Midbrain (tissue), 1 donor: ENCODE data around the gene SLC2A1.
A peak's percentile ranks its signal among the peaks of the same experiment; 100 is the strongest.

Experiments used
- DNase-seq: peaks from one replicate; lab custom pipeline; 2025; lab: John Stamatoyannopoulos, UW

The SLC2A1 gene

DNA sequence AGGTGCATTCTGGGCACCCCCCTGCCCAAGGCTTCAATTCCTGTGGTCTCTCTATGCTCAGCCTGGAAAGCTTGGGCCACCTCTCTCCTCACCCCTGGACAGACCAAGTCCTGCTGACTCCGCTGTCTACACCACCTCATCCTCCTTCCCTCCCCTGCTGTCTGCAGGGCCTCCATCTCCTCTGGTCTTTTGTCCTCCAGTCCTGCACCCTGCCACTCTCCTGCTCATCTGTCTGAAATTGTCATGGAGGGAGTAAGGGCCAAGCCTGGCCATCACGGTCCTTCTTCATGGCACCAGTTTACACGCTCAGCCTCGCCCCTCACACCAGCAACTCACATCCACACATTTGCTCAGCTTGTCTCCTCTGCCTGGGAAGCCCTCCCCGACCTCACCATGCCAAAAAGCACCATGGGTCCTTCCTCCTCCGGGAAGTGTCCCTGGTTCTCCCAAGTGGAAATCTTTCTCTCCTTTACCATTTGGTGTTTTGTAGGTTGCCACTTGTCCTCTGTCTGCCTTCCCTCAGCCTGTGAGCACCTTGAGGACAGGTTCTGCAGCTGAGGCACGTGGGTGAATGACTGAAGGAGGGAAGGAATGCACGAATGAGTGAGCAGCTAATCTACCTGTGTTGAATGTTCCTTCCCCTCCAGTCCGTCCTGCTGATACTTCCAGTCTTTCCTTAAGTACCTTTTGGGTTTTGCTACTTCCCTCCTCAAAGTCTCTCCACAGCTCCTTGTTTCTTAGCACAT is 2.1 kb upstream of the SLC2A1 start:
- no peak for DNase-seq

GRCh38 chr1:42960122-42960390 is 1.4 kb upstream of the SLC2A1 start:
- no peak for DNase-seq

DNA sequence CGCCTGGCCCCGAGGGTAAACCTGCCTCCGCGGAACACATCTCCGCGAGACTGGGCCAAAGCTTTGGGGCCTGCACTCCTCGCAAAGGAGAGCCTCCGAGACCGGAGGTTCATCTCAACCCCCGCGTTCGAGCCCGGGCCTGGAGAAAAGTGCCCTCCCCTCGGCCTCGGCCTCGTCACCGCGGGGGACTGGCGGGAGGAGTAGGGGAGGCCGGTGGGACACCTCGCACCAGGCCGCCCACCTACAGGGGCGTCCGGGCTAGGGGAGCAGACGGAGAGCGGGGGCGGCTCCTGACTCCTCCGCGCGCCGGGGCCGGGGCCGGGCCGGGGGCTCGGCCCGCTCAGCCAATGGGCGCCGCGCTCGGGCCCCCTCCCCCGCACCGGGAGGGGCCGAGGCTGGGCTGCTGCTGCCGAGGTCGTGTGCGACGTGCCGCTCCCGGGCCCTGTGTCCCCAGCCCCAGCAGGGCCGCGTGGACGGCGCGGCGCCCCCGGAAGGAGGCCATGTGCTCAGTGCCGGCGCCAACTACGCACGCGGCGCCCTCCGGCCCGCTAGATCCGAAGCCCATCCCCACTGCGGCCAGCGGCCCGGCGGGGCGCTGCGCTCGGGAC is 684 bp downstream of the SLC2A1 start:
- peak; percentile 73 for DNase-seq

DNA sequence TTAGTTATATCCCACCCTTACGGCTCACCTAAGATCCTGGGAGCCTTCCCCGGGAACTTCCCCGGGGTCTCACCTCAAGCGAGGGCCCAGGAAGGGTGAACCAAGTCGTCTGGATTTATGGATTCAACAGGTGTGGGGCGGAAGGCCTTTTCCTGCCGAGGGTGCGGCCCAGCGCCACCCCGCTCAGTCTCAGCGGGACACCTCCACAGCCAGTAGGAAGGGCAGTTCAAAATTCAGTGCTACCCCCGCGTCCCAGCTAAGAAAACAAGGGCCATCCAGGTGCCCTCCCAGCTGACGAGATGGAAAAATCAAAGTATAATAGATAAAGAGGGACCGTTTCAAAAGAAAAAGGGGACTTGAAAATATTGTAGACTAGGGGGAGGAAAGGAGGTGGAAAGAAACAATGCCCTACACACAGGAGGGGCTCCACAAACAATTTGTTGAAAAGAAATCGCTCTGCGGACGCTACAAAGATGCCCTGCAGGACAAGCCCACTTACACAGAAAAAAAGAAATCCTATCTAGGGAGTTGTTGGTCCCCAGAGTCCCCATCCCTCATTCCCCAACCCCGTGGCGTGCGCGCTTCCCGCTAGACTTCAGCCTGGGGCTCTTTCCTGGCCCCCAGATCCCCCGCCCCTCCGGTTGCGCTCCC is 1.3 kb downstream of the SLC2A1 start:
- no peak for DNase-seq

- no peak for DNase-seq
These were observed 1.9 kb downstream of the SLC2A1 start for GRCh38 chr1:42956739-42957138.

- DNase-seq = no peak
These were observed 3.2 kb downstream of the SLC2A1 start for GRCh38 chr1:42955311-42956063.

DNA sequence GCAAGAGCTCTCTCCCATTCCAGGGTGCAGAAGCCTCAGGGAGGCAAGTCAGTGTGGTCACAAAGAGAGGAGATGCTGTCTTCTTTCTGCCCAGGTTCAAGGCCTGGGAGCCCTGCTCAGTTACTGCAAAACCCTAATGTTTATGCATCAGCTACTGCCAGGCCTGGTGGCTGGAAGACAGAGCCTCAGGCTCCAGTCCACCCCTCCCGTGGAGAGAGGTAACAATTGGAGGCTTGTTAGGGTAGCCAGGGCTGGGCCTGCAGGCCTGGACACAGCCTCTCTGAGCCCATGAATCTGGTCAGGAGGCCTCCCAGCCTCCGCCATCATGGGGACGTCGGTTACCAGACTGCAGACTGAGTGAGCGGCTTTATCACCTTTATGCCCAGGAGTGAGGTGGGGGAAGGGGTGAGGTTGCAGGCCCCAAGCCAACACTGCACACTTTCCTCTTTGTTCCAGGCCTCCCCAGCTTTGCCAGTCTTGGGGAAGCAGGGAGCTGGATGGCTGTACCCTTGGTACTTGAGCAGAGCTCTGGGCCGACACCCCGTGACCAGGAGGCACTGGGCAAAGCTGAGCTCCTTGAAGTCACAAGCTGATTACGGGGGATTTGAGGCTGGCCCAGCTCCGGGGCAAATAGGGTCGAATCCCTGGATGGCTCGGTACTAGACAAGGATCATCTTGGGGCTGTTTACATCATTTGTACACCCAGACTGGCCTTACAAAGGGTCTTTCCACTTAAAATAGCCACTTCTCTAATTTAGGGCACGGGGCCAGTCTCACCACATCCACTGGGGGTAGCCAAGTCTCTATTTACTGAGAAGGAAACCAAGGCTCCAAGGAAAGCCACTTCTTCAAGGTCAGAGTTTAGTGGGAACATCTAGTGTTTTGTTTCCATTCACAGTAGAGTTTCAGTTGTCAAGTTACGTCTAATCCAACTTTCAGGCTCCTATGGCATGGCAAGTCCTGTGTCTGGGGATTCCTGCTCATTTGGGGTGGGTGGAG is 5.2 kb downstream of the SLC2A1 start:
- DNase-seq = peak; percentile 79

DNA sequence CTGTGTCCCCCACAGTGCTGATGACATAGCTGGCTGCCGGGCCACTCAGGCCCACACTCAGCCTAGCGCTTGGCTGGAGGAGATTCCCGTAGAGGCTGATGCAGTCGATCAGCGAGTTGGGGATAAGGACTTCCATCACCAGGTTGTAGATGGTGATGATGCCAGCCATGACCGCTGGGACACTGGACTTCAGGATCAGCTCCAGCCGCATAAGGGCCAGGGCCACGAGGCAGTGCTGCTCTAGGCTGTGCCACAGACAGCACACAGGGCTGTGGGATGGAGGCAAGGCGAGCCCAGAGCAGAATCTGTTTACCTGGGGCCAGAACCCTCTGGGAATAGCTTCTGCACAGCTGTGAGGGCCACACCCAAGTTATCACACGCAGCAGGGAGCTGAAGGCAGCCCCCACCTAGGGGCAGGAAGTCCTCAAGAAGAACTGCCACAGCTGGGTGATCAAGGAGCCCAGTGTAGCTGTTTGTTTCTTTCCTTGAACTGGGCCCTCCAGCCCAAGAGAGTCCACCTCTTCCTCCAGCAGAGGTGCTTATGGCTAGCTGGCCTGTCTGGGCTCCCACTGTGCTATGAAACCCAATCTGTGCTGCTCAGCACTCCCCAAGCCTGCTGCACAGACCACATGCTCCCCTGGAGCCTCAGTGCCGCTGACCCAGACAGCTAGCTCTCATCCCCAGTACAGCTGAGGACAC is 6.2 kb downstream of the SLC2A1 start:
- no peak for DNase-seq

- no peak for DNase-seq
These were observed 7.1 kb downstream of the SLC2A1 start for GRCh38 chr1:42951588-42951987.

- no peak for DNase-seq
These were observed 8.6 kb downstream of the SLC2A1 start for GRCh38 chr1:42950116-42950481.

DNA sequence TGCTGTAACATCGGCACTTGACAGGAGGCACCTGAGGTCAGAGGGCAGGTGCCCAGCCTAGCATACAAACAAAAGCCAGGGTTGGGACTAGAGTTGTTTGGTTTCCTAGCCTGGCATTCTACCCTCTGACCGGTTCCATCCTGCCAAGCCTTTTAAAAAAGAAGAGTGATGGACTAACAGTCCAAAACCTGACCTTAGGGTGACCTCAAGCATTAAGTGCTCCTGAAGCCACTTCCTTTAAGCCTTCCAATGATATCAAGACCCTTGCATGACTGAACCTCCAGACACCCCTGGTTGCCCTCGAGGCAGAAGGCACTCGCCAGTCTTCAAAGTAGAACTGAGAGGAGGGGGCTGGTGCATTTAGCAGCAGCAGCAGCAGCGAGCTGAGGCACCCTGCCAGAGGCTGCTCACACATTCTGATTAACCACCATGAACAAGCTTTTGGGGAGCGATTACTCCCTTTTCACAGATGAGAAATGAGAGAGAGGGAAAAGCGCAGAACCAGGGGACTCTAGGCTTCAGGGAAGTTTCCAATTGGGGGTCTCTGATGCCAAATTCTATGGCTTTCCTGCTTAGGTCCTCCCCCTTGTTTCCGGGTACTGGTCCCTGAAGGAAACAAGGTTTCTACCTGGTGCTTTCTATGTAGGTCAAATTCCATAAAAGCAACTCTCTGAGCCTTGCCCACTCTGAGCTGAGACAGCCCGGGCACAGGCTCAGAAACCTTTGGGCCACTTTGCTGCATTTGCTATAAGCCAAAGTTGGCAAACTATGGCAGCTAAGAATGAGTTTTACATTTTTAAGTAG is 9.2 kb downstream of the SLC2A1 start:
- DNase-seq = no peak

- no peak for DNase-seq
These were observed 10.5 kb downstream of the SLC2A1 start for GRCh38 chr1:42947965-42948732.

DNA sequence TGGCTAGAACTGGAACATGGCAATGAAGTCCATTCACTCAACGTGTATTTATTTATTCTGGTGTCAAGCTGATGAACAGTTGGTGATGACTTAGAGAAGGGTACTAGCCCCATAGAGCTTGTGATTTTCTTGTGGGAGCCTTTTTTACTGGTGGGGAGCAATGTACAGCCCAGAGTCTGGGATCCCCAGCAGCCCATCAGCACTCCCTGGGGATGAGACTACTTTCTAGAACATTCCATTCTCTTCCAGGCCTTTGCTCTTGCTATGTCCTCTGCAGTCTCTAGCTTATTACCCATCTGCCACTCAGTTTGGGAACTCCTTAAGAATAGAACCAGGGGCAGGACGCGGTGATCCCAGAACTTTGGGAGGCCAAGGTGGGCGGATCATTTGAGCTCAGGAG is 11.6 kb downstream of the SLC2A1 start:
- DNase-seq = no peak

GRCh38 chr1:42946120-42946898 is 12.4 kb downstream of the SLC2A1 start:
- DNase-seq = no peak

- no peak for DNase-seq
These were observed 13.5 kb downstream of the SLC2A1 start for GRCh38 chr1:42945164-42945563.

GRCh38 chr1:42944246-42944928 is 14.3 kb downstream of the SLC2A1 start:
- DNase-seq = no peak

GRCh38 chr1:42943728-42944127 is 14.9 kb downstream of the SLC2A1 start:
- DNase-seq = no peak

DNA sequence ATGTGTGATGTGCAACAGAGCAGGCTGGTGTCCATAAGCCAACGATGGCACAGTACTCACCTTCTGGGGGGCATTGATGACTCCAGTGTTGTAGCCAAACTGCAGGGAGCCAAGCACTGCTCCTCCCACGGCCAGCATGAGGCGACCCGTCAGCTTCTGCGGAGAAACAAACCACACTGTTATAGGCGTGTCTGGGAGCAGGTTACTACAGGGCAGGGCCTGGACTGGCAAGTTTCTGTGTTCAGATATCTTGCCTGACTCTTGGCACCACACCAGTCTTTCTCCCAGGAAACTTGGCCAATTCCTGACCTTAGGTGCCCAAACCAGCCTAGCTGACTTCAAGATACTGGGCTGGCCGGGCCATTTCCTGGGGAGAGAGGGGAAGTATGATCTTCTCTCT is 15.5 kb downstream of the SLC2A1 start:
- DNase-seq = no peak
